CD8-positive, alpha-beta memory T cell (primary cell): Measurements from ENCODE around the gene PIGN. TPM values are rescaled to one million over a fixed set of nuclear protein-coding genes. Genes with fewer than 3 reads are reported as not detected.

Experiments used
- CTCF ChIA-PET: fragments of 350-600 bp; sonication (Branson Sonifier 250); formaldehyde crosslinking; loops from one replicate; lab custom pipeline; 2021; ENCODE audit warnings: antibody characterized with exemption; lab: Charles Lee
- POLR2A ChIA-PET: fragments of 350-600 bp; sonication (Branson Sonifier 250); formaldehyde crosslinking; loops from one replicate; lab custom pipeline; 2021; ENCODE audit warnings: antibody characterized with exemption; lab: Charles Lee
- DNase-seq, 5 donors: peaks; one replicate each; pipeline versions ENCODE4 v3.0.0 to v3.0.0-alpha.2; 2020 to 2022; ENCODE audit warnings: mixed read lengths in 1 of 5
- H3K27ac ChIP-seq: one replicate; pipeline ENCODE4 v1.7.0; 2013; ENCODE audit warnings: low read depth, mild to moderate bottlenecking, low read length, moderate library complexity
- H3K27me3 ChIP-seq: 2 replicates; pipeline ENCODE4 v1.7.0; 2013; ENCODE audit warnings: low read length, mild to moderate bottlenecking; ENCODE audit not compliant: insufficient read depth, poor library complexity, severe bottlenecking
- H3K36me3 ChIP-seq: 2 replicates; pipeline ENCODE4 v1.7.0; 2013; ENCODE audit warnings: mild to moderate bottlenecking, low read length, moderate library complexity; ENCODE audit not compliant: insufficient read depth
- H3K4me1 ChIP-seq: 2 replicates; pipeline ENCODE4 v1.7.0; 2013; ENCODE audit warnings: mild to moderate bottlenecking, low read length, moderate library complexity; ENCODE audit not compliant: insufficient read depth
- H3K4me3 ChIP-seq: 2 replicates; pipeline ENCODE4 v1.7.0; 2013; ENCODE audit warnings: mild to moderate bottlenecking, low read length
- H3K9me3 ChIP-seq: 2 replicates; pipeline ENCODE4 v1.7.0; 2013; ENCODE audit warnings: mild to moderate bottlenecking, low read length
- H3K27ac Mint-ChIP-seq, 8 donors: one replicate each; pipeline ENCODE4 v1.8.0; 2020 to 2021; ENCODE audit warnings: mixed read lengths in 8 of 8, mild to moderate bottlenecking in 6 of 8, inconsistent platforms in 3 of 8, moderate library complexity in 3 of 8
- H3K27me3 Mint-ChIP-seq, 2 donors: one replicate each; pipeline ENCODE4 v1.8.0; 2020 to 2021; ENCODE audit warnings: mixed read lengths in 2 of 2, mild to moderate bottlenecking in 1 of 2, moderate library complexity in 1 of 2
- H3K36me3 Mint-ChIP-seq, 3 donors: one replicate each; pipeline ENCODE4 v1.8.0; 2020 to 2021; ENCODE audit warnings: mixed read lengths in 3 of 3, inconsistent platforms in 1 of 3, mild to moderate bottlenecking in 1 of 3
- H3K4me1 Mint-ChIP-seq, 3 donors: one replicate each; pipeline ENCODE4 v1.8.0; 2020 to 2021; ENCODE audit warnings: mixed read lengths in 3 of 3, inconsistent platforms in 1 of 3, mild to moderate bottlenecking in 1 of 3
- H3K4me3 Mint-ChIP-seq, 7 donors: one replicate each; pipeline ENCODE4 v1.8.0; 2020 to 2021; ENCODE audit warnings: mixed read lengths in 7 of 7, mild to moderate bottlenecking in 6 of 7, moderate library complexity in 4 of 7, inconsistent platforms in 2 of 7
- H3K9me3 Mint-ChIP-seq, 5 donors: one replicate each; pipeline ENCODE4 v1.8.0; 2020 to 2022; ENCODE audit warnings: mixed read lengths in 5 of 5, mild to moderate bottlenecking in 3 of 5, moderate library complexity in 2 of 5, inconsistent platforms in 1 of 5
- polyA plus RNA-seq: library from polyadenylated mRNA; unstranded; fragments of 300-500 nt; fragmentation: Illumina TruSeq; gene quantifications from one replicate; pipeline ENCODE4 v1.2.3, GENCODE V29; 2021
- total RNA-seq, 2 experiments: library from RNA; stranded (reverse); gene quantifications; one replicate each; pipeline ENCODE4 v1.2.3, GENCODE V29; 2021

Gene PIGN
- total and polyA plus RNA-seq, 3 experiments from 2014 or later = 11.4 to 24.2 (median 23.2) TPM

GRCh38 chr18:62196079-62196478 is 9.2 kb upstream of the PIGN start:
- H3K27me3 ChIP-seq = no peaks in the 10 kb centered on the region
- H3K36me3 Mint-ChIP-seq = peaks cover 3 to 14% (median 9%) of the 10 kb centered on the region in 3 donors
- no peaks in the 10 kb centered on the region for H3K27me3 Mint-ChIP-seq
- CTCF ChIA-PET = interaction anchor here (1.9 kb wide), 1 partner anchor 9 kb away, joined by 8 read pairs; the partner anchor contains the start of genes PIGN and RELCH
- peaks cover 52% of the 10 kb centered on the region for H3K4me1 ChIP-seq
- no peaks in the 10 kb centered on the region for H3K9me3 ChIP-seq
- H3K4me1 Mint-ChIP-seq = peaks cover 83 to 93% (median 93%) of the 10 kb centered on the region in 3 donors
- POLR2A ChIA-PET = no interaction called here
- H3K36me3 ChIP-seq = no peaks in the 10 kb centered on the region
- no peak overlapping the region for H3K27ac Mint-ChIP-seq
- H3K9me3 Mint-ChIP-seq = no peaks in the 10 kb centered on the region
- H3K4me3 ChIP-seq = no peak overlapping the region
- H3K4me3 Mint-ChIP-seq = no peak overlapping the region
- no peak overlapping the region for H3K27ac ChIP-seq
- DNase-seq = no peak

GRCh38 chr18:62189208-62189607 is 2.4 kb upstream of the PIGN start:
- DNase-seq = no peak
- Histone ChIP-seq H3K4me1 (peaks cover 72% of the 10 kb centered on the region), H3K4me3 (peak overlapping the region; percentile 22), H3K27ac (no peak overlapping the region), H3K27me3 (no peaks in the 10 kb centered on the region), H3K36me3 (no peaks in the 10 kb centered on the region), H3K9me3 (no peaks in the 10 kb centered on the region)
- Mint-ChIP-seq H3K4me1 (peaks cover 79 to 87% (median 85%) of the 10 kb centered on the region in 3 donors), H3K36me3 (peaks cover 3 to 40% (median 13%) of the 10 kb centered on the region in 3 donors), H3K27me3 (no peaks in the 10 kb centered on the region), H3K27ac (peak overlapping the region in 3 of 8 donors; percentile 9 to 61 (median 29)), H3K9me3 (no peaks in the 10 kb centered on the region), H3K4me3 (peak overlapping the region; percentile 98 to 100 (median 100))
- CTCF ChIA-PET = interaction anchor here (1.0 kb wide), 1 partner anchor 14 kb away, joined by 3 read pairs; no protein-coding TSS in a partner anchor
- POLR2A ChIA-PET = interaction anchor here (0.6 to 0.7 kb wide), 2 partner anchors 60 to 229 kb away, joined by 5 to 8 read pairs; no protein-coding TSS in a partner anchor

DNA sequence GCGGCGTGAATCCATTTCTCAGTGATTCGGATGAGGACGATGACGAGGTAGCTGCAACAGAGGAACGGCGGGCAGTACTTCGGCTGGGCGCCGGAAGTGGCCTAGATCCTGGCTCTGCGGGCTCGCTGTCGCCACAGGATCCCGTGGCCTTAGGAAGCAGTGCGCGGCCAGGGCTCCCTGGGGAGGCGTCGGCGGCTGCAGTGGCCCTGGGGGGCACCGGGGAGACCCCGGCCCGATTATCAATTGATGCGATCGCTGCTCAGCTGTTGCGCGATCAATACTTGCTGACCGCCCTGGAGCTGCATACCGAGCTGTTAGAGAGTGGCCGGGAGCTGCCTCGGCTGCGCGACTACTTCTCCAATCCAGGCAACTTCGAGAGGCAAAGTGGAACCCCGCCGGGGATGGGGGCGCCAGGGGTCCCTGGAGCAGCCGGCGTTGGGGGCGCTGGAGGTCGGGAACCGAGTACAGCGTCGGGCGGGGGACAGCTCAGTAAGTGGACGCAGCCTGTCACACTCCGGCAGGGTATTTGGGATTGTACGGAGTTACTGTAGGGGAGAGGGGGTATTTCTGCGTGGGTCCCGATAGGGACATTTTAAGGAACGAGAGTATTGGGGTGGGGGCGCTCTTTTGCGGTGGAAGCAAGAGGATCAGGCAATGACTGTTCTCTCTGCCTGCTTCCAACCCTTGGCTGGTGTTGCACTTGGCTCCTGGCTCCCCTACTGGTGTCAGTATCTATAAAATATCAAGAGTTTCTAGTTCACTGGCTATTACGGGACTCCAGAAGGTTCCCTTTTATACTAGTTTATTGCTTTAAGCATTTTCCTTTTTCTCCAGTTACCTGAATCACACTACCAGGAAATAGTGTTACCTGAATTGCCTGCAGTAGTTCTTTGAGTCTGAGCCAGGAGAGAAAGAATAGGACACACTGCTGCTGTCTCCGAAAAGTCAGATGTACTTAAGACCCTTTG is 971 bp upstream of the PIGN start:
- Mint-ChIP-seq H3K9me3 (no peaks in the 10 kb centered on the region), H3K4me3 (peak overlapping the region; percentile 98 to 100 (median 100)), H3K4me1 (peaks cover 68 to 78% (median 77%) of the 10 kb centered on the region in 3 donors), H3K27ac (peak overlapping the region; percentile 82 to 99 (median 97)), H3K36me3 (peaks cover 3 to 40% (median 13%) of the 10 kb centered on the region in 3 donors), H3K27me3 (no peaks in the 10 kb centered on the region)
- POLR2A ChIA-PET = interaction anchor here (0.7 to 1.6 kb wide), 6 partner anchors 10 to 339 kb away, joined by 3 to 6 read pairs (median 5); no protein-coding TSS in a partner anchor
- no peaks in the 10 kb centered on the region for H3K36me3 ChIP-seq
- peaks cover 65% of the 10 kb centered on the region for H3K4me1 ChIP-seq
- DNase-seq = peak in 3 of 5 donors; percentile 6 to 50 (median 19)
- H3K27ac ChIP-seq = peak overlapping the region; percentile 79
- no peaks in the 10 kb centered on the region for H3K27me3 ChIP-seq
- H3K9me3 ChIP-seq = no peaks in the 10 kb centered on the region
- CTCF ChIA-PET = interaction anchor here (0.7 to 3.7 kb wide), 6 partner anchors 9 to 68 kb away, joined by 3 to 26 read pairs (median 4); no protein-coding TSS in a partner anchor
- H3K4me3 ChIP-seq = peak overlapping the region; percentile 90

- no peaks in the 10 kb centered on the region for H3K27me3 ChIP-seq
- Mint-ChIP-seq H3K36me3 (peaks cover 0 to 32% (median 9%) of the 10 kb centered on the region in 3 donors), H3K27ac (peak overlapping the region; percentile 81 to 99 (median 96)), H3K4me3 (peak overlapping the region; percentile 98 to 100 (median 100)), H3K27me3 (no peaks in the 10 kb centered on the region), H3K4me1 (peaks cover 54 to 64% (median 63%) of the 10 kb centered on the region in 3 donors), H3K9me3 (no peaks in the 10 kb centered on the region)
- no peak for DNase-seq
- ChIA-PET POLR2A (interaction anchor here (0.9 to 1.6 kb wide), 4 partner anchors 11 to 88 kb away, joined by 3 to 6 read pairs (median 6); no protein-coding TSS in a partner anchor), CTCF (interaction anchor here (1.3 to 3.7 kb wide), 3 partner anchors 10 to 62 kb away, joined by 3 to 26 read pairs (median 8); no protein-coding TSS in a partner anchor)
- H3K9me3 ChIP-seq = no peaks in the 10 kb centered on the region
- H3K27ac ChIP-seq = peak overlapping the region; percentile 76
- peak overlapping the region; percentile 98 for H3K4me3 ChIP-seq
- no peaks in the 10 kb centered on the region for H3K36me3 ChIP-seq
- H3K4me1 ChIP-seq = peaks cover 51% of the 10 kb centered on the region
Measured at GRCh38 chr18:62186499-62186773, 420 bp downstream of the PIGN start.

DNA sequence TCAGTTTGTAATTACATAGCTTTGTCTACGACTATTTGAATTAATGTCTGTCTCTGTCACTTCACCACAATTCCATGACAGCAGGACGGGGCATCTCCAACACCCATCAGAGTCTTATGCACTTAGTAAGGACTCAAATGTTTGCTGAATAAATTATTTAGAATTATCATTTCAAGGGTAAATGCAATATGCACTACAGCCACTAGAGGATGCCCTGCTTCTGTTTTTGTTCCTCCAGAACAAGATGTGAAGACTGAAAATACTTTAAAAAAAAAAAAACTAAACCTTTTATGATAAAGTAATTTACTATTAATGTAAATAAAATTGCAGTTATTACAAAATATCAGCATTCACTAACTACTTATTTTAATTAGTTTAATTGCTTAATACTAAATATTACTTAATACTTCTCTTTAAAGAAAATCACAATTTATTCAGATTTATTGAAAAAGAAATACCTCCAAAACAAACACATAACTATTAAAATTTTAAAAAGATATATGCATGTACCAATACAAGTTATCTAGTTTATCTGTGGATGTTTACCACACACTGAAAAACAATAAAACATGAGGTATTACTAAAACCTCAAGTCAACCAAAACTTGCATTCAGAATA is 3.2 kb downstream of the PIGN start:
- Histone ChIP-seq H3K9me3 (no peaks in the 10 kb centered on the region), H3K4me3 (no peak overlapping the region), H3K4me1 (peaks cover 25% of the 10 kb centered on the region), H3K36me3 (no peaks in the 10 kb centered on the region), H3K27ac (no peak overlapping the region), H3K27me3 (no peaks in the 10 kb centered on the region)
- Mint-ChIP-seq H3K27ac (peak overlapping the region in 1 of 8 donors; percentile 2), H3K36me3 (peaks cover 0 to 25% (median 0%) of the 10 kb centered on the region in 3 donors), H3K4me1 (peaks cover 28 to 40% (median 37%) of the 10 kb centered on the region in 3 donors), H3K27me3 (no peaks in the 10 kb centered on the region), H3K9me3 (no peaks in the 10 kb centered on the region), H3K4me3 (no peak overlapping the region)
- CTCF ChIA-PET = interaction anchor here (1.0 to 3.8 kb wide), 3 partner anchors 9 to 69 kb away, joined by 3 to 34 read pairs (median 4); no protein-coding TSS in a partner anchor
- DNase-seq = peak in 4 of 5 donors; percentile 29 to 52 (median 48)
- POLR2A ChIA-PET = no interaction called here

DNA sequence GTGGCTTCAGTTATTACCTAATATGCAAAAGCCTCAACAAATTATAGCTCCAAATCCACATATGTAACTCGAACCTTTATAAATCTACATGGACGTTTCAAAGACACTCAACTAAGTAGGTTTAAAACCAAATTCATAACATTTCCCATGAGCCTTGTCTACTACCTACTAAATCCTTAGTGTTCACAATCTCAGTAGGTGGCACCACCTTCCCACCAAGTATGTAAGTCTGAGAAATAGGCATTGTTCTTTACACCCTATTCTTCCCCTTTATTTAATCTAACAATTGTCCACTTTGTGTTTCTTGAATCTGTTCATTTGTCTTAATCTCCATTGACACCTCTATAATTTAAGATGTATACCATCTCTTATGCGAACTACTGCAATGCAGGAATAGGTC is 4.6 kb downstream of the PIGN start:
- POLR2A ChIA-PET = no interaction called here

DNA sequence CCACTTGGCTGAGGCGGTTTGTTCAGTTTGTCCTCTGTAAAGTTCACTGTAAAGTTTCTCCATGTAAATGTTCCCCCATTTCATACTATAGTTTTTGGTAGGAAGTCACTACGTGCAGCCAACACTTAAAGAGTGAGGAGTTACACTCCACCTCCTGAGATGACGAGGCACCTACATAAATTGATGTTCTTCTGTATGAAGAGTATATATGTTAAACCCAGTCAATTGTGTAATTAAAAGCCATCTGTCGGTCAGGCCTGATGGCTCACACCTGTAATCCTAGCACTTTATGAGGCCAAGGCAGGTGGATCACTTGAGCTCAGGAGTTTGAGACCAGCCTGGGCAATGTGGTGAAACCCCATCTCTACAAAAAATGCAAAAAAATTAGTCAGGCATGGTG is 7.6 kb downstream of the PIGN start:
- Histone ChIP-seq H3K4me3 (no peak overlapping the region), H3K27ac (no peak overlapping the region), H3K27me3 (no peaks in the 10 kb centered on the region), H3K9me3 (no peaks in the 10 kb centered on the region), H3K4me1 (no peaks in the 10 kb centered on the region), H3K36me3 (no peaks in the 10 kb centered on the region)
- DNase-seq = no peak
- Mint-ChIP-seq H3K36me3 (peaks cover 0 to 9% (median 2%) of the 10 kb centered on the region in 3 donors), H3K27ac (no peak overlapping the region), H3K27me3 (no peaks in the 10 kb centered on the region), H3K4me1 (peaks cover 7 to 21% (median 9%) of the 10 kb centered on the region in 3 donors), H3K4me3 (no peak overlapping the region), H3K9me3 (no peaks in the 10 kb centered on the region)
- POLR2A ChIA-PET = no interaction called here
- CTCF ChIA-PET = interaction anchor here (1.1 kb wide), 1 partner anchor 71 kb away, joined by 3 read pairs; no protein-coding TSS in a partner anchor

More for the DNA sequence above, 4.6 kb downstream of the PIGN start:
- Histone ChIP-seq H3K27me3 (no peaks in the 10 kb centered on the region), H3K9me3 (no peaks in the 10 kb centered on the region), H3K4me1 (peaks cover 20% of the 10 kb centered on the region), H3K4me3 (no peak overlapping the region), H3K36me3 (no peaks in the 10 kb centered on the region), H3K27ac (no peak overlapping the region)
- Mint-ChIP-seq H3K4me3 (no peak overlapping the region), H3K36me3 (peaks cover 0 to 17% (median 0%) of the 10 kb centered on the region in 3 donors), H3K9me3 (no peaks in the 10 kb centered on the region), H3K27me3 (no peaks in the 10 kb centered on the region), H3K27ac (no peak overlapping the region), H3K4me1 (peaks cover 19 to 34% (median 33%) of the 10 kb centered on the region in 3 donors)
- CTCF ChIA-PET = interaction anchor here (1.2 to 3.8 kb wide), 2 partner anchors 8 to 67 kb away, joined by 4 to 34 read pairs; no protein-coding TSS in a partner anchor
- no peak for DNase-seq
